GM12872 (cell line): Measurements from ENCODE around the gene KNSTRN.
A peak's percentile ranks its signal among the peaks of the same experiment; 100 is the strongest.

Experiments
- TF ChIP-seq, protein P1 (sequence below): IDR thresholded peaks from 3 replicates; pipeline ENCODE4 v1.5.1; 2011; ENCODE audit warnings: low read depth, mild to moderate bottlenecking, low read length, moderate library complexity; ENCODE audit not compliant: insufficient read depth

KNSTRN gene

DNA sequence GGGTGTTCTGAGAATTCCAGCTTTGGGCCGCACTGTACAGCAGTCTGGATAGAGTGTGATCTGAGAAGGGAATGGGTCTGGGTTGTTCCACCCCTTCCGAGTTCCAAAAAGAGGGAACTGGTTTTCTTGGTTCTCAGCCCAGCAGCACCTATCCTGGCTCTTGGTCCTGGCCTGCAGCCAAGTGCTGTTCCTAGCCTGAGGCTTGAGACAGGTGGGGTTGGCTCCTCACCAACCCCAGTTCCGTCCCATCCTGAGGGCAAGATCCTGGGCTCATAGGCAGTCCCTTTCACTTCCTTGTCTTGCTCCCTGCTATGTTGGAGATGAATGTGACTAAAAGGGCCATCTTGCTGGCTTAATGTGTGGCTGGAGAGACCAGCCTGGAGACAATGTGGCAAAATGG lies 38.3 kb downstream of the KNSTRN start:
- TF ChIP-seq, protein P1, sequence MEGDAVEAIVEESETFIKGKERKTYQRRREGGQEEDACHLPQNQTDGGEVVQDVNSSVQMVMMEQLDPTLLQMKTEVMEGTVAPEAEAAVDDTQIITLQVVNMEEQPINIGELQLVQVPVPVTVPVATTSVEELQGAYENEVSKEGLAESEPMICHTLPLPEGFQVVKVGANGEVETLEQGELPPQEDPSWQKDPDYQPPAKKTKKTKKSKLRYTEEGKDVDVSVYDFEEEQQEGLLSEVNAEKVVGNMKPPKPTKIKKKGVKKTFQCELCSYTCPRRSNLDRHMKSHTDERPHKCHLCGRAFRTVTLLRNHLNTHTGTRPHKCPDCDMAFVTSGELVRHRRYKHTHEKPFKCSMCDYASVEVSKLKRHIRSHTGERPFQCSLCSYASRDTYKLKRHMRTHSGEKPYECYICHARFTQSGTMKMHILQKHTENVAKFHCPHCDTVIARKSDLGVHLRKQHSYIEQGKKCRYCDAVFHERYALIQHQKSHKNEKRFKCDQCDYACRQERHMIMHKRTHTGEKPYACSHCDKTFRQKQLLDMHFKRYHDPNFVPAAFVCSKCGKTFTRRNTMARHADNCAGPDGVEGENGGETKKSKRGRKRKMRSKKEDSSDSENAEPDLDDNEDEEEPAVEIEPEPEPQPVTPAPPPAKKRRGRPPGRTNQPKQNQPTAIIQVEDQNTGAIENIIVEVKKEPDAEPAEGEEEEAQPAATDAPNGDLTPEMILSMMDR: no peak

DNA sequence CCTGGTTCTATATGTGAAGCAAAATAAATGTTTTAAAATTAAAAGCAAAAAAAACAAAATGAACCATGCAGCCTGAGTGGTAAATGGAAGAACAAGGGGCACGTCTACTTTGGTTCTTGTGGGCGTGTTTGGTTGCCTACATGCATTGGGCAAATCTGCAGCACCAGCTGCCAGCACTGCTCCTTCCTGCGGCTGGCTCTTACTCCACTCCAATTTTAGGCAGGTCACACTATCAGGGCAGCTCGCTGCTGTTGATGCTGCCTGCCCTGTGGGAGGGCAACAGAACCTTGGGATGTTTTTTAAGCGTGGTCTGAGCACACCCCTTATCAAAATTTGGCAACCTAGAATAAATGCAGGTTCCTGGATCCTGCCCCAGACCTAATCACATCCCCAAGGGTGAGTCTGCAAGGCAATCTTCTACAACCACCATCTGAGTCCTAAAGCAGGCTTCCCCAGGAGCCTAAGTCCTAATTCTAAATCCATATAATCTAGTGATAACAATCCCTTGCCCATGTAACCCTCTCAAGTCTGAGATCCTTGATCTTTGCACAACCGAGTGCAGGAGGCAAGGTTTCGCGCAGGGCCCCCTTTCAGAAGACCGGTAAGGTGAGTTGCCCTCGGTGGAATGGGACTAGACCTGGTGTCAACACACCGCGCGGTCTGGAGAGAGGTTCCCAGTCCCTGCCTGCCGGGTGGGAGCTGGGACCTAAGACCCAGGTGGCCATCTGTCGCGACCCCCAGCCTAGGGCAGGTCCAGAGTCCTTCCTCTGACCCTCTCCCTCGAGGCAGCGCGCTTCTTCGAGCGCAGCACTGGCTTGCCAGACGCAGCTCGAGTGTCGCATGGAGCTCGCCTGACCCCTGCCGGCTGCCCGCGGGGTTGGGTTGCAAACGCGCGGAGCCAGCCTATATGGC lies 39.0 kb downstream of the KNSTRN start:
- TF ChIP-seq, protein P1: peak; percentile 97

DNA sequence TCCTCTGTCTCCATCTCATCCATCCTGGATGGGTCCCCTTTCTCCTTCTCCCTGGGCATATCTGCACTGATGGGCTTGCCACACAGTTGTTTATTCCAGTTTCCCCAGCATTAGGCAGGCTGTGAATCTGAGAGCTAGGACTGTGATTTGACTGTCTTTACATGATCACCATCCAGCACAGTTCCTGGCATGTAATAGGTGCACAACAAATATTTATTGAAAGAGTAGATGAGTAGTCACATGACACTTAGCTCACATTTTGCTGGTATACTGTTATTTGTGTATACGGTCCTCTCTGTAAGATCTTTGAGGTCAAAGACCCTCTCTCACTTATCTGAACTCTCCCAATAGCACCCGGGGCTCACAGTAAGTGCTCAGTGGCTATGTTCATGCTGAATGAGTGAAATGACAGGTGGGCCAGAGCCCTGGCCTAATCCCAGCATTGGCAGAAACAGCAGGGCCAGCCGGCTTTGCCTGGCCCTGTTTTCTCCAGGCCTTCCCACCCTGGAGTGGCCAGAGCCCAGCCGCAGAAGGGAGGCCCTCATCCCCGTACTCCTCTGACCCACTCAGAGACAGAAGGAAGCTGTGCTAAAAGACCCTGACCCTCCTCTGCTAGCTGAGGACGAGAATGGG lies 42.1 kb downstream of the KNSTRN start:
- TF ChIP-seq, protein P1: no peak

DNA sequence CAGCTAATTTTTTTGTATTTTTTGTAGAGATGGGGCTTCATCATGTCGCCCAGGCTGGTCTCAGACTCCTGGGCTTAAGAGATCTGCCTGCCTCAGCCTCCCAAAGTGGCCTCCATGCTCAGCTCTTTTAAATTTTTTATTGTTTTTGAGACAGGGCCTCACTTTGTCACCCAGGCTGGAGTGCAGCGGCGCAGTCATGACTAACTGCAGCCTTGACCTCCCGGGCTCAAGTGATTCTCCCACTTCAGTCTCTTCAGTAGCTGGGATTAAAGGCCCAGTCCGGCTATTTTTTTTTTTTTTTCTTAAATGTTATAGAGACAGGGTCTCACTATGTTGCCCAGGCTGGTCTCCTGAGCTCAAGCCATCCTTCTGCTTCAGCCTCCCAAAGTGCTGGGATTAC lies 43.2 kb downstream of the KNSTRN start:
- TF ChIP-seq, protein P1: no peak

DNA sequence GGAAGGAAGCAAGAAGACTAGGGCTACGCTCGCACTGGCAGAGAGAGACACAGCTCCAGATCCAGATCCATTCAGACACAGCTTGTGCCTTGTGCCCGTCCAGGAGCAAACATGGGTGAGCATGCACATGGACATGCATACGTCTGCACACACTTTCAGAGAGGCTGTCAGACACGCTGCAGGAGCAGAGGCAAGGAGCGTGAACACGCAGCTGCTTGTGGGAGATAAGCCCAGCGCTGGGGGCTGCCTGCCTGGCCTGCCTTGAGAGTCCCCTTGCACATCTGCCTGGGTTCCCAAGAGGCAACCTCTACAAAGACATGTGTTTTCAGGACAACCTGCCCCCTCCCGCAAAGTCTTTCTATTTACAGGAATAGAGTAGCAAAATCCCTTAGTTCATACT lies 44.7 kb downstream of the KNSTRN start:
- TF ChIP-seq, protein P1: no peak

DNA sequence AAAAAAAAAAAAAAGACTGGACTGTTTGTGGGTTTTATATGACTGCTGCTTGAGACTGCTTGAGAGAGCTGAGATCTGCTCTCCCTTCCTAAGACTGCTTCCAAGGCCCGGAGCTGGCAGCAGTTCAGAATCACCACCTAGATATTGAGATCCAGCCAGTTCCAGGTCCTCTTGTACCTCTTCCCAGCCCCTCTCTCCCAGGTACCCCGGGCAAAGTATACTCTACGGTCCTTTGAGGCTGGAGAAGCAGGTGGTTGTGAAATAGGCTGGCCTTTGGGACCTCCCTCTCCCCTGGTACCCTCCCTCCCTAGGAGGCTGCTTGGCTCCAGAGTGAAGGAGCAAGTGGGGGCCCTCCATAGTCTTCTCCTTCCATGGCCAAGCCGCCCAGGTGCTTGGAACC lies 45.7 kb downstream of the KNSTRN start:
- TF ChIP-seq, protein P1: no peak

DNA sequence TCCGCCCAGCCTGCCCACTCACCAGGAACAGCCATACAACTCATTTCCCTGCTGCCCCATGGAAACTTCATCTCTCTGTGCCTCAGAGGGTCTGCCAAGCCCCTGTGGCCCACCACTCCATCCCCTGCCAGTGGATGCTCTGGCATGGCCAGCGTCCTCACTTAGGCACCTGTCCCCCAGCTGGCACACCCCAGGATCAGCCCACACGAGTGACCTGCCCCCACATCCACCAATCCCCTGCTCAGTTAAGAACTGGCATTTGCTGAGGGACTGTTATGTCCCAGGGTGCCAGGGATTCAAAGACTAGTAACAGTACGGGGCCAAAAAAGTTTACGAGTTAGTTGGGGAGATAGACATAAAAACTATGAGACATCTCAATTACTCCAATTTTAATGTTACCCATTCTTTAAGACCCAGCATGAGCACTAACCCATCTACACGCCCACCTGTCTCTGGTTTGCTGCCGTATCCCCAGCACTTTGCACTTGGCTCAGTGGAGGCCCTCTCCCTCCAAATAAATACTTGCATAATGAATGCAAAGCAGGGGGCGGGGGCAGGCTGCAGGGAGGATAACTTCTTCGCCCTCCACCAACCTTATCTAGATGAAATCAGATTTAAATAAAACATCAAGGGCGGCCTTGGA lies 46.7 kb downstream of the KNSTRN start:
- TF ChIP-seq, protein P1: no peak
